HEK293T (cell line): ENCODE data around the gene GAD1.

ENCODE experiments used
- ARNT ChIP-seq: fragments of 450-650 bp; IDR thresholded peaks from 2 replicates; pipeline ENCODE4 v1.6.1; 2017; ENCODE audit warnings: mild to moderate bottlenecking
- BHLHE40 ChIP-seq: fragments of 450-650 bp; IDR thresholded peaks from 2 replicates; pipeline ENCODE4 v1.6.1; 2016; ENCODE audit warnings: mild to moderate bottlenecking, moderate library complexity, borderline replicate concordance
- CTBP1 ChIP-seq: fragments of 450-650 bp; IDR thresholded peaks from 2 replicates; pipeline ENCODE4 v1.6.1; 2016; ENCODE audit warnings: borderline replicate concordance
- ELF4 ChIP-seq: fragments of 450-650 bp; IDR thresholded peaks from 2 replicates; pipeline ENCODE4 v1.6.1; 2017; ENCODE audit warnings: antibody characterized with exemption
- FOXA1 ChIP-seq: fragments of 450-650 bp; IDR thresholded peaks from 2 replicates; pipeline ENCODE4 v1.6.1; 2016; ENCODE audit warnings: mild to moderate bottlenecking
- FOXK2 ChIP-seq: fragments of 450-650 bp; IDR thresholded peaks from 2 replicates; pipeline ENCODE4 v1.6.1; 2016; ENCODE audit warnings: mild to moderate bottlenecking
- FOXM1 ChIP-seq: fragments of 450-650 bp; IDR thresholded peaks from 2 replicates; pipeline ENCODE4 v1.6.1; 2017; ENCODE audit warnings: mild to moderate bottlenecking, borderline replicate concordance
- HDGF ChIP-seq: fragments of 450-650 bp; IDR thresholded peaks from 2 replicates; pipeline ENCODE4 v1.6.1; 2017; ENCODE audit warnings: antibody characterized with exemption, borderline replicate concordance
- NFRKB ChIP-seq: fragments of 450-650 bp; IDR thresholded peaks from 2 replicates; pipeline ENCODE4 v1.6.1; 2016; ENCODE audit warnings: mild to moderate bottlenecking, moderate library complexity
- SP1 ChIP-seq: fragments of 450-650 bp; IDR thresholded peaks from 2 replicates; pipeline ENCODE4 v1.6.1; 2017
- SUZ12 ChIP-seq: fragments of 450-650 bp; IDR thresholded peaks from 2 replicates; pipeline ENCODE4 v1.6.1; 2016; ENCODE audit warnings: mild to moderate bottlenecking
- TARDBP ChIP-seq: fragments of 450-650 bp; IDR thresholded peaks from 2 replicates; pipeline ENCODE4 v1.6.1; 2016
- ZNF384 ChIP-seq: fragments of 450-650 bp; IDR thresholded peaks from 2 replicates; pipeline ENCODE4 v1.6.1; 2016

GRCh38 chr2:170847716-170848115 lies 31.0 kb downstream of the GAD1 start:
- TF ChIP-seq TARDBP (no peak), HDGF (no peak), ZNF384 (no peak), SP1 (no peak), SUZ12 (no peak), ARNT (no peak), BHLHE40 (no peak), NFRKB (no peak), ELF4 (no peak), CTBP1 (no peak), FOXK2 (no peak), FOXA1 (no peak), FOXM1 (no peak)
